ENCODE results near the gene TGFBR3. TPM values are rescaled to one million over a fixed set of nuclear protein-coding genes. Genes with fewer than 3 reads are reported as not detected.
A peak's percentile ranks its signal among the peaks of the same experiment; 100 is the strongest.

Gene TGFBR3
- total RNA-seq, 2 experiments from 2014 or later, result 5.5 to 7.5 TPM

- POLR2A ChIA-PET, result interaction anchor here (0.7 to 2.4 kb wide), 4 partner anchors 10 to 124 kb away, joined by 3 to 6 read pairs (median 6); no protein-coding TSS in a partner anchor
- Mint-ChIP-seq H3K4me1 (ENCODE audit: low read depth) (peaks cover 41% of the 10 kb centered on the region), H3K36me3 (ENCODE audit: low read depth) (peaks cover 3% of the 10 kb centered on the region), H3K9me3 (no peaks in the 10 kb centered on the region), H3K27ac (no peak overlapping the region), H3K4me3 (no peak overlapping the region), H3K27me3 (no peaks in the 10 kb centered on the region)
- CTCF ChIA-PET, result interaction anchor here (1.0 to 1.4 kb wide), 2 partner anchors 78 to 156 kb away, joined by 3 read pairs; no protein-coding TSS in a partner anchor
- DNase-seq (no peak), ATAC-seq (no peak)
- TF ChIP-seq CTCF (IDR thresholded peaks at IDR 0.05), result no peak
- intact Hi-C loops (cut with micrococcal nuclease), result loop anchor here (5.0 kb wide), 1 partner anchor 149 kb away; no protein-coding TSS in a partner anchor
Measured at GRCh38 chr1:91733108-91733710, 152.7 kb downstream of the TGFBR3 start.

GRCh38 chr1:91732291-91733107, 153.5 kb downstream of the TGFBR3 start:
- Mint-ChIP-seq H3K36me3 (ENCODE audit: low read depth) (peaks cover 2% of the 10 kb centered on the region), H3K27me3 (no peaks in the 10 kb centered on the region), H3K27ac (peak overlapping the region; percentile 59), H3K4me1 (ENCODE audit: low read depth) (peaks cover 41% of the 10 kb centered on the region), H3K9me3 (no peaks in the 10 kb centered on the region), H3K4me3 (no peak overlapping the region)
- peak; percentile 63 for ATAC-seq
- intact Hi-C loops (cut with micrococcal nuclease), result loop anchor here (5.0 kb wide), 1 partner anchor 150 kb away; no protein-coding TSS in a partner anchor
- no peak for TF ChIP-seq CTCF (IDR thresholded peaks at IDR 0.05)
- ChIA-PET POLR2A (interaction anchor here (0.7 to 2.4 kb wide), 6 partner anchors 10 to 124 kb away, joined by 3 to 6 read pairs (median 5); no protein-coding TSS in a partner anchor), CTCF (interaction anchor here (1.0 to 1.4 kb wide), 2 partner anchors 78 to 157 kb away, joined by 3 read pairs; no protein-coding TSS in a partner anchor)
- peak; percentile 63 for DNase-seq

DNA sequence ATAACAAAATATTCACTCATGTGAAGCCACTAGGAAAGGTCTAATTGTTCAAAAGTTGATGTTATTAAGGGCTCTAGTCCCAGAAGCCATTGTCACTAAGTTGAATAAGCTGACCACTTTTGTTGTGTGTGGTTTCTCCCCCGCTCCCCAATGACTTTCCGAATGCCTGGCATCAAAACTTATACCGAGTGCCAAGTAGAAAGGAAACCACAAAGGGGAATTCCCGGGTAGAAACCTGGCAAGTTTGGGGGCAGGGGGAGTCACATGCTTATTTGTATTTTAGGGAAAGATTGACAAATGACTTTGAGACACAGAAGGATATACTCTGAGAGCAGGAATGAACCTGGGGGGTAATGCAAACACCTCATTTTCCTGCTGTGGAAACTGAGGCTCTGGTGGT, 154.1 kb downstream of the TGFBR3 start:
- peak; percentile 29 for ATAC-seq
- ChIA-PET POLR2A (interaction anchor here (1.0 to 2.4 kb wide), 5 partner anchors 11 to 72 kb away, joined by 4 to 6 read pairs (median 5); no protein-coding TSS in a partner anchor), CTCF (no interaction called here)
- intact Hi-C loops (cut with micrococcal nuclease), result loop anchor here (1.0 to 5.0 kb wide), 2 partner anchors 22 to 150 kb away; no protein-coding TSS in a partner anchor
- TF ChIP-seq CTCF (IDR thresholded peaks at IDR 0.05), result no peak
- Mint-ChIP-seq H3K4me3 (peak overlapping the region; percentile 26), H3K36me3 (ENCODE audit: low read depth) (peaks cover 3% of the 10 kb centered on the region), H3K27ac (peak overlapping the region; percentile 59), H3K9me3 (no peaks in the 10 kb centered on the region), H3K27me3 (no peaks in the 10 kb centered on the region), H3K4me1 (ENCODE audit: low read depth) (peaks cover 41% of the 10 kb centered on the region)
- DNase-seq, result peak; percentile 79

DNA sequence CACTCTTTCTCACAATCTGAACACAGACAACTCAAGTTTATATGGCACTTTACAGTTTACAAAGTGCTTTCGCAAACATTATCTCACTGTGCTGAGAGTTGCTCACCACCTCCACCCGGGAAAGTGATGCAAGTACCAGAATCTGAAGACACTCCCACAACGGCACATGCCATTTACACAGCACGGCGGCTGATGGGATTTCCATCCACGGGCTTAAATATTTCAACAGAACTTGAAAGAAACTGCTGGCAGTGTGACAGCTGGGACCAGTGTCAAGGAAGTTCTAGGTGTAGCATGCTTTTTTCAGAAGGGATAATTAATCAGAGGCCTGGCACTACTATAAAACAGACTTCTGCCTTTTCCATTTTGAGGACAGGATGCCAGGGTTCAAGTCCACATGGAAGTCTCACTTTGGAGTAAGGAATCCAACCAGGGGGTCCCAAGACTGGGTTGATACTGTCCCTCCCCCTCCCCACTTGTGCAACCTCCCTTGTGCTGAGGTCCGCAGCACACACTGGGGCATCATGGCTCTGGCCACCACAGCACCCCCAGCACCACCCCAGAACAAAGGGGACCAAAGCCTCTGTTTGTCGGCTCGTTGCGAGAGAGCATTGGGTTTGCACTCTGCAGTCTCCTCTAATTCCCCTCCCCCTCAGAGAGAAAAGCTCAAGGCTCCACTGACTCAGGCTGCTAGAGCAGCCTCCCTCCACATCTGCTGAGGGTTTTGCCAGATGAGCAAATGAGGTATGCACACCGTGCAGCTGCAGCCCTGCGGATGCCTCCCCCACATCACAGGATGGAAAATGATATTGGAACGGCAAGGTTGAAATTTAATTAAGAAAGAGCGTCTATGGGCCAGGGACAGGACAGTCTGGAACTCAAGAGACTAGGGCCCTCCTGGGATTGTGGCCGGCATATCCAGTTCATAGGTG, 154.9 kb downstream of the TGFBR3 start:
- H3K27ac Mint-ChIP-seq, result peak overlapping the region; percentile 59
- CTCF ChIA-PET, result no interaction called here
- no peaks in the 10 kb centered on the region for H3K27me3 Mint-ChIP-seq
- H3K4me3 Mint-ChIP-seq, result peak overlapping the region; percentile 26
- peaks cover 3% of the 10 kb centered on the region for H3K36me3 Mint-ChIP-seq (ENCODE audit: low read depth)
- DNase-seq, result peak; percentile 61
- TF ChIP-seq CTCF (IDR thresholded peaks at IDR 0.05), result no peak
- POLR2A ChIA-PET, result interaction anchor here (1.0 to 2.4 kb wide), 5 partner anchors 11 to 72 kb away, joined by 3 to 5 read pairs (median 4); no protein-coding TSS in a partner anchor
- ATAC-seq, result peak; percentile 81
- peaks cover 41% of the 10 kb centered on the region for H3K4me1 Mint-ChIP-seq (ENCODE audit: low read depth)
- intact Hi-C loops (cut with micrococcal nuclease), result loop anchor here (1.0 to 5.0 kb wide), 2 partner anchors 23 to 151 kb away; no protein-coding TSS in a partner anchor
- H3K9me3 Mint-ChIP-seq, result no peaks in the 10 kb centered on the region

Data from activated CD8-positive, alpha-beta T cell treated with anti-CD3 and anti-CD28 coated beads for 36 hours (primary cell).